HEK293T (cell line): ENCODE data around the gene SLC16A6.

Experiments
- ARNT ChIP-seq: fragments of 450-650 bp; IDR thresholded peaks from 2 replicates; pipeline ENCODE4 v1.6.1; 2017; ENCODE audit warnings: mild to moderate bottlenecking
- BHLHE40 ChIP-seq: fragments of 450-650 bp; IDR thresholded peaks from 2 replicates; pipeline ENCODE4 v1.6.1; 2016; ENCODE audit warnings: mild to moderate bottlenecking, moderate library complexity, borderline replicate concordance
- CTBP1 ChIP-seq: fragments of 450-650 bp; IDR thresholded peaks from 2 replicates; pipeline ENCODE4 v1.6.1; 2016; ENCODE audit warnings: borderline replicate concordance
- ELF4 ChIP-seq: fragments of 450-650 bp; IDR thresholded peaks from 2 replicates; pipeline ENCODE4 v1.6.1; 2017; ENCODE audit warnings: antibody characterized with exemption
- FOXA1 ChIP-seq: fragments of 450-650 bp; IDR thresholded peaks from 2 replicates; pipeline ENCODE4 v1.6.1; 2016; ENCODE audit warnings: mild to moderate bottlenecking
- FOXK2 ChIP-seq: fragments of 450-650 bp; IDR thresholded peaks from 2 replicates; pipeline ENCODE4 v1.6.1; 2016; ENCODE audit warnings: mild to moderate bottlenecking
- FOXM1 ChIP-seq: fragments of 450-650 bp; IDR thresholded peaks from 2 replicates; pipeline ENCODE4 v1.6.1; 2017; ENCODE audit warnings: mild to moderate bottlenecking, borderline replicate concordance
- HDGF ChIP-seq: fragments of 450-650 bp; IDR thresholded peaks from 2 replicates; pipeline ENCODE4 v1.6.1; 2017; ENCODE audit warnings: antibody characterized with exemption, borderline replicate concordance
- NFRKB ChIP-seq: fragments of 450-650 bp; IDR thresholded peaks from 2 replicates; pipeline ENCODE4 v1.6.1; 2016; ENCODE audit warnings: mild to moderate bottlenecking, moderate library complexity
- SP1 ChIP-seq: fragments of 450-650 bp; IDR thresholded peaks from 2 replicates; pipeline ENCODE4 v1.6.1; 2017
- SUZ12 ChIP-seq: fragments of 450-650 bp; IDR thresholded peaks from 2 replicates; pipeline ENCODE4 v1.6.1; 2016; ENCODE audit warnings: mild to moderate bottlenecking
- TARDBP ChIP-seq: fragments of 450-650 bp; IDR thresholded peaks from 2 replicates; pipeline ENCODE4 v1.6.1; 2016
- TF ChIP-seq, protein P1 (sequence below): fragments of 450-650 bp; IDR thresholded peaks from 2 replicates; pipeline ENCODE4 v1.6.1; 2016

DNA sequence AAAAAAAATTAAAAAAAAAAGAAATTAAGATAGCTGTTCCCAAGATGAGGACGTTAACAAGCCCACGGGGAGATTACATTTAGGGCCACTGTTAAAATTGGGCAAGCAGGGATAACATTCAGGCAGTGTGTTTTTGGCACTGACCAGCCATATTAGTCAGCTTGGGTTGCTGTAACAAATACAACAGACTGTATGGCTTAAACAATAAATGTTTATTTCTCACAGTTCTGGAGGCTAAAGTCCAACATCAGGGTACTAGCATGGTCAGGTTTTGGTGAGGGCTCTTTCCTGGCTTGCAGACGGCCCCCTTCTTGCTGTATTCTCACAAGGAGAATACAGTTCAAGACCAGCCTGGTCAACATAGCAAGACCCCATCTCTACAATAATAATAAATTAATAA, 31.7 kb upstream of the SLC16A6 start:
- TF ChIP-seq NFRKB (no peak), SP1 (no peak), ARNT (no peak), CTBP1 (no peak), FOXK2 (no peak), FOXA1 (no peak), HDGF (no peak), SUZ12 (no peak), FOXM1 (no peak), TARDBP (no peak), BHLHE40 (no peak), ELF4 (no peak)
- TF ChIP-seq, protein P1, sequence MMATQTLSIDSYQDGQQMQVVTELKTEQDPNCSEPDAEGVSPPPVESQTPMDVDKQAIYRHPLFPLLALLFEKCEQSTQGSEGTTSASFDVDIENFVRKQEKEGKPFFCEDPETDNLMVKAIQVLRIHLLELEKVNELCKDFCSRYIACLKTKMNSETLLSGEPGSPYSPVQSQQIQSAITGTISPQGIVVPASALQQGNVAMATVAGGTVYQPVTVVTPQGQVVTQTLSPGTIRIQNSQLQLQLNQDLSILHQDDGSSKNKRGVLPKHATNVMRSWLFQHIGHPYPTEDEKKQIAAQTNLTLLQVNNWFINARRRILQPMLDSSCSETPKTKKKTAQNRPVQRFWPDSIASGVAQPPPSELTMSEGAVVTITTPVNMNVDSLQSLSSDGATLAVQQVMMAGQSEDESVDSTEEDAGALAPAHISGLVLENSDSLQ, result no peak
